Transverse colon (tissue), 4 donors: ENCODE data around the gene RABEP2. TPM values are rescaled to one million over a fixed set of nuclear protein-coding genes. Genes with fewer than 3 reads are reported as not detected.
"Not testable (repeated sequence)": the region's sequence is repeated elsewhere in the genome, so short reads cannot be mapped to it uniquely, and the experiment has no call there.

Experiments
- DNase-seq: peaks from one replicate; pipeline ENCODE4 v3.0.0-alpha.2; 2019
- H3K27ac ChIP-seq, 4 donors: fragments of 200-600 bp; sonication (generic); 2 replicates each; pipeline ENCODE4 v1.5.1; 2016 to 2018; ENCODE audit warnings: inconsistent platforms in 4 of 4
- H3K27me3 ChIP-seq: fragments of 200-600 bp; sonication (generic); 2 replicates; pipeline ENCODE4 v1.5.1; 2017; ENCODE audit warnings: inconsistent platforms
- H3K36me3 ChIP-seq, 4 donors: fragments of 200-600 bp; sonication (generic); 2 replicates each; pipeline ENCODE4 v1.5.1; 2017 to 2019; ENCODE audit warnings: inconsistent platforms in 4 of 4
- H3K4me1 ChIP-seq, 4 donors: fragments of 200-600 bp; sonication (generic); 2 replicates each; pipeline ENCODE4 v1.5.1; 2017 to 2020; ENCODE audit warnings: inconsistent platforms in 4 of 4
- H3K4me3 ChIP-seq, 4 donors: fragments of 200-600 bp; sonication (generic); 1 replicate in 1 of 4; 2 replicates in 3 of 4; pipeline versions ENCODE4 v1.5.1 to v1.6.1; 2017 to 2019; ENCODE audit warnings: inconsistent platforms in 4 of 4
- H3K9me3 ChIP-seq, 2 donors: fragments of 200-600 bp; sonication (generic); 2 replicates each; pipeline ENCODE4 v1.5.1; 2017 to 2019; ENCODE audit warnings: inconsistent platforms in 2 of 2
- CTCF ChIP-seq, 5 experiments: fragments of 200-600 bp in 3 of 5; fragments of 450-650 bp in 2 of 5; sonication (generic) in 3 of 5; IDR thresholded peaks; 1 replicate in 2 of 5; 2 replicates in 3 of 5; pipeline ENCODE4 v1.5.1; 2016 to 2017; ENCODE audit warnings: antibody characterized with exemption in 5 of 5, inconsistent platforms in 3 of 5, mild to moderate bottlenecking in 2 of 5, moderate library complexity in 1 of 5
- EP300 ChIP-seq: sonication (generic); formaldehyde crosslinking; IDR thresholded peaks from one replicate; pipeline ENCODE4 v1.6.1; 2017; ENCODE audit warnings: antibody characterized with exemption, low read depth
- POLR2A ChIP-seq: fragments of 450-650 bp; IDR thresholded peaks from one replicate; pipeline ENCODE4 v1.6.1; 2016; ENCODE audit warnings: antibody characterized with exemption, mild to moderate bottlenecking, moderate library complexity
- POLR2AphosphoS5 ChIP-seq, 3 donors: sonication (generic); formaldehyde crosslinking; IDR thresholded peaks; one replicate each; pipeline ENCODE4 v1.6.1; 2016; ENCODE audit warnings: antibody characterized with exemption in 3 of 3
- WGBS, 2 donors: methylation state at CpG; one replicate each; pipeline ENCODE4 v1.1.5; 2018; ENCODE audit warnings: low coverage in 1 of 2; 5-methylcytosine and 5-hydroxymethylcytosine counted together
- in situ Hi-C, 4 donors: fragments of 200-750 bp; cut with MboI; loops; one replicate each; pipeline versions ENCODE4 v1.15.0 to v1.15.1; 2017; ENCODE audit warnings: low sequenced_read_pairs in 3 of 4, low pct_ligation_motif_present in 1 of 4, low pct_unique_long_range_greater_than_20kb in 1 of 4
- intact Hi-C: fragments of 100-400 bp; cut with DNase I; formaldehyde crosslinking; loops from one replicate; pipeline ENCODE4 v1.15.1; 2023; ENCODE audit warnings: low total_unique reads
- total RNA-seq, 4 donors: library from RNA; depleted of rRNA; stranded (reverse); fragments of >200 nt; gene quantifications; one replicate each; pipeline ENCODE4 v1.1.0, GENCODE V29; 2016

RABEP2 gene
- total RNA-seq, 4 donors from 2014 or later = 57.1 to 182 (median 130) TPM

- 95 to 100% methylated on average over 1 to 6 of the region's 6 CpGs for WGBS, 2 donors
- Histone ChIP-seq H3K27me3 (peaks cover 9% of the 10 kb centered on the region), H3K9me3 (no peaks in the 10 kb centered on the region), H3K27ac (no peak overlapping the region), H3K4me1 (peaks cover 4 to 15% (median 11%) of the 10 kb centered on the region in 4 donors), H3K4me3 (no peak overlapping the region), H3K36me3 (no peaks in the 10 kb centered on the region)
- in situ Hi-C loops (no loop called here), intact Hi-C loops (no loop called here)
- no peak for DNase-seq
- TF ChIP-seq EP300 (no peak), POLR2A (no peak), POLR2AphosphoS5 (IDR thresholded peaks at IDR 0.05) (no peak), CTCF (IDR thresholded peaks at IDR 0.05) (no peak)
Observed at GRCh38 chr16:28884045-28884444, 41.0 kb downstream of the RABEP2 start.

- in situ Hi-C loops = no loop called here
- Histone ChIP-seq H3K27me3 (peaks cover 9% of the 10 kb centered on the region), H3K36me3 (no peaks in the 10 kb centered on the region), H3K27ac (no peak overlapping the region), H3K4me3 (no peak overlapping the region), H3K4me1 (peaks cover 5 to 17% (median 13%) of the 10 kb centered on the region in 4 donors), H3K9me3 (no peaks in the 10 kb centered on the region)
- DNase-seq = no peak
- WGBS, 2 donors = 70% methylated on average over 13 to 25 of the region's 25 CpGs
- intact Hi-C loops = no loop called here
- no peak for TF ChIP-seq EP300
- no peak for TF ChIP-seq CTCF (IDR thresholded peaks at IDR 0.05)
- no peak for TF ChIP-seq POLR2A
- TF ChIP-seq POLR2AphosphoS5 (IDR thresholded peaks at IDR 0.05) = no peak
Observed at GRCh38 chr16:28883221-28883996, 41.6 kb downstream of the RABEP2 start.

GRCh38 chr16:28882551-28883160 is 42.4 kb downstream of the RABEP2 start:
- Histone ChIP-seq H3K9me3 (no peaks in the 10 kb centered on the region), H3K4me1 (peaks cover 5 to 17% (median 13%) of the 10 kb centered on the region in 4 donors), H3K27me3 (peaks cover 9% of the 10 kb centered on the region), H3K36me3 (no peaks in the 10 kb centered on the region), H3K4me3 (no peak overlapping the region), H3K27ac (no peak overlapping the region)
- no peak for DNase-seq
- 59 to 68% methylated on average over 4 to 24 of the region's 24 CpGs for WGBS, 2 donors
- in situ Hi-C loops (no loop called here), intact Hi-C loops (no loop called here)
- no peak for TF ChIP-seq POLR2A
- no peak for TF ChIP-seq CTCF (IDR thresholded peaks at IDR 0.05)
- no peak for TF ChIP-seq POLR2AphosphoS5 (IDR thresholded peaks at IDR 0.05)
- no peak for TF ChIP-seq EP300

- H3K9me3 ChIP-seq, intact Hi-C loops, H3K27ac ChIP-seq, H3K27me3 ChIP-seq, DNase-seq, H3K4me3 ChIP-seq, in situ Hi-C loops, H3K36me3 ChIP-seq: not testable (repeated sequence)
- H3K4me1 ChIP-seq = peaks cover 5 to 17% (median 13%) of the 10 kb centered on the region in 4 donors
- 76 to 83% methylated on average over 4 of the region's 4 CpGs for WGBS, 2 donors
Observed at GRCh38 chr16:28881565-28881964, 43.5 kb downstream of the RABEP2 start.
